Muscle of back (tissue), 11 donors: ENCODE results near the gene FAM50A. TPM values are rescaled to one million over a fixed set of nuclear protein-coding genes. Genes with fewer than 3 reads are reported as not detected.

Experiments
- DNase-seq, 3 donors: peaks; one replicate each; pipeline versions ENCODE4 v3.0.0 to v3.0.0-alpha.2; 2013
- polyA plus RNA-seq, 10 donors: library from polyadenylated mRNA; unstranded; fragments of 120-200 nt; gene quantifications; one replicate each; pipeline ENCODE4 v1.2.1, GENCODE V29; 2013; ENCODE audit not compliant: insufficient read length in 10 of 10

FAM50A gene
- polyA plus RNA-seq, 10 donors = 48.1 to 69.6 (median 57.6) TPM

DNA sequence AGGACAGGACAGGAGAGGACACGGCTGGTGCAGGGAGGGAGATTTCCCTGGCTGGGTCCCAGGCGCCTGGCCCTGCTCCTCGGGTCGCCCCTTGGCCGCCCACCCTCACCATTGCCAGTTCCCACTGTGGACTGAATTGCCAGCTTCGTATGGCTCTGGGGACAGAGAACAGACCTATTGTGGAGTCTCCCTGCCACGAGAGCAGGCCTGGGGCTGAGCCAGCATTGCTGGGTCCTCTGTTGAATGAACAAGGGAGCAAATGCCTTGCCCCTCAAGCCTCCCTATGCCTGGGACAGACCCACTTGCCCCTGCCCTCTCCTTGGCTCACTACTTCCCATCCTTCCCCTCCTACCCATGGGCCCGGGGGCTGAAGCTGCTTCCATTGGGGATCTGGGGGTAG, 18.5 kb downstream of the FAM50A start:
- no peak for DNase-seq

DNA sequence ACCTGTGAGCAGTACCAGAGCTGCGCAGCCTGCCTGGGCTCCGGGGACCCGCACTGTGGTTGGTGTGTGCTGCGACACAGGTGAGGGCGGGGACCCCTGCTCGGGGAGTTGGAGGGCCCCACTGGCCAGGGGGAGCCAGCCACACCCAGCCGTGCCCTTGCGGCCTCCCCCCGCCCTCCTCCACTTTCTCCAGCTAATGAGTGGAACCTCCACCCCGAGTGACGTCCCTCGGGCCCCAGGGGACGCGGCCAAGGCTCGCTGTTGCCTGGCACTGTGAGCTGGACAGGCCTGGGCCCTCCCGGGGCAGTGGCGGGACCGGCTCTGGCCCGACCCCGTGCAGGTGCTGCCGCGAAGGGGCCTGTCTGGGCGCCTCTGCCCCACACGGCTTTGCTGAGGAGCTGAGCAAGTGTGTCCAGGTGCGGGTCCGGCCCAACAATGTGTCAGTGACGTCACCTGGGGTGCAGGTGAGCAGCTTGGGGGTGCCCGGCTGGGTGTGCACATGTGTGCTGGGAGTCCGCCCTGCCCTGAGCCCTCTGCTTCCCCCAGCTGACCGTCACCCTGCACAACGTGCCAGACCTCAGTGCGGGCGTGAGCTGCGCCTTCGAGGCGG, 19.8 kb downstream of the FAM50A start:
- DNase-seq = no peak

DNA sequence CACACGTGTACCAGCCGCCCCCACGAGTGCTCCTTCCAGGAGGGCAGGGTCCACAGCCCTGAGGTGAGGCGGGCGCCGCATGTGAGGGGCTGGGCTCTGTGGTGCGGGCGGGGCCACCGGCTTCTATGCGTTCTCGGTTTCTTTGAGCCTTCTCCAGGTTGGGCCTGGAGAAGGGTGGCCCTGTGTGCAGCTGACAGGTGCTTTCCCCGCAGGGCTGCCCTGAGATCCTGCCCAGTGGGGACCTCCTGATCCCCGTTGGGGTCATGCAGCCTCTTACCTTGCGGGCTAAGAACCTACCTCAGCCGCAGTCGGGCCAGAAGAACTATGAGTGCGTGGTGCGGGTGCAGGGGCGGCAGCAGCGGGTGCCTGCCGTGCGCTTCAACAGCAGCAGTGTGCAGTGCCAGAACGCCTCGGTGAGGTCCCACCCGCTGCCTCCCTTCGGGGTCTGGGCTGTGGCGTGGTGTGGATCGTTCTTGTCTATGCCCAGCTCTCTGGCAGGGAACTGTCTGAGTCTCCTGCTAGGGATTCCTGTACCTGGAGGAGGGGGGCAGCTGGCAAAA, 20.9 kb downstream of the FAM50A start:
- DNase-seq = no peak

- no peak for DNase-seq
These were observed 21.7 kb downstream of the FAM50A start for GRCh38 chrX:154465601-154466000.

DNA sequence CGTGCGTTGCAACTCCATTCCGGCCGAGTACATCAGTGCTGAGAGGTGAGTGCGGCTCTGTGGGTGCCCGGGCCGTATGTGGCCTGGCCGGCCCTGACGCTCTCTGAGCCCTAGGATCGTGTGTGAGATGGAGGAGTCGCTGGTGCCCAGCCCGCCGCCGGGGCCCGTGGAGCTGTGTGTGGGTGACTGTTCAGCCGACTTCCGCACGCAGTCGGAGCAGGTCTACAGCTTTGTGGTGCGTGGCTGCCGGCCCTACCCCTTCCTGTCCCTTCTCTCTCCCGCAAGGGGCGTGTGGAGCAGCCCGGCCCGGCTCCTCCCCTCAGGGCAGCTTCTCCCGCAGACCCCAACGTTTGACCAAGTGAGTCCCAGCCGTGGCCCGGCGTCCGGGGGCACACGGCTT, 22.1 kb downstream of the FAM50A start:
- no peak for DNase-seq

DNA sequence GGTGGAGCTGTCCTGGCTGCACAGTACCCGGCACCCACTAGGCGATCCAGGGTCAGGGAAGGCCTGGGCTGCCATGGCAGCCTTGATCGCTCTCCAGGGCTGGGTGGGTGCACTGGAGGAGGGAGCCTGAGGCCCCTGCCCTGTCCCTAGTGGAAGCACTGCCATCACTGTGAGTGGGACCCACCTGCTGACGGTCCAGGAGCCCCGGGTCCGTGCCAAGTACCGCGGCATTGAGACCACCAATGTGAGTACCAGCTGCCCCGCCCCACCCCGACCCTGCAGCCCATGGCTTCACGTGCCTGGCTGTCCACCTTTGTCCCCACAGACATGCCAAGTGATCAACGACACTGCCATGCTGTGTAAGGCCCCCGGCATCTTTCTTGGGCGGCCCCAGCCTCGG, 23.0 kb downstream of the FAM50A start:
- no peak for DNase-seq

DNA sequence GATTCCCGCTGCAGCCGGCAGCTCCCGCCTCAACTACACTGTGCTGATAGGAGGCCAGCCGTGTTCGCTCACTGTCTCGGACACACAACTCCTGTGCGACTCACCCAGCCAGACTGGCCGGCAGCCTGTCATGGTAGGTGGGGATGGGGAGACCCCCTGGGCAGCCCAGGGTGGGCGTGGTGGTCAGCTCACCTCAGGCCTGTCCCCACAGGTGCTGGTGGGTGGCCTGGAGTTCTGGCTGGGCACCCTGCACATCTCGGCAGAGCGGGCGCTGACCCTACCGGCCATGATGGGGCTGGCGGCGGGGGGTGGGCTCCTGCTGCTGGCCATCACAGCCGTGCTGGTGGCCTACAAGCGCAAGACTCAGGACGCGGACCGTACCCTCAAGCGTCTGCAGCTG, 23.6 kb downstream of the FAM50A start:
- DNase-seq = no peak

DNA sequence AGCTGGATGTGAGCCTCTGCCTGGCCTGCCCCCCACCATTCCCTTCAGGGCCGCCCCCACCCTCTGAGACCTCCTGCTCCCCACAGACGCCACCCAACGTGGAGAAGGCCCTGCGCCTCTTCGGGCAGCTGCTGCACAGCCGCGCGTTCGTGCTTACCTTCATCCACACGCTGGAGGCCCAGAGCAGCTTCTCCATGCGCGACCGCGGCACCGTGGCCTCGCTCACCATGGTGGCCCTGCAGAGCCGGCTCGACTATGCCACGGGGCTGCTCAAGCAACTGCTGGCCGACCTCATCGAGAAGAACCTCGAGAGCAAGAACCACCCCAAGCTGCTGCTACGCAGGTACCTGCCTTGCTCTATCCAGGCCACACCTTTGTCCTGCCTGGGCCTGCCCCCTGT, 24.3 kb downstream of the FAM50A start:
- no peak for DNase-seq

DNA sequence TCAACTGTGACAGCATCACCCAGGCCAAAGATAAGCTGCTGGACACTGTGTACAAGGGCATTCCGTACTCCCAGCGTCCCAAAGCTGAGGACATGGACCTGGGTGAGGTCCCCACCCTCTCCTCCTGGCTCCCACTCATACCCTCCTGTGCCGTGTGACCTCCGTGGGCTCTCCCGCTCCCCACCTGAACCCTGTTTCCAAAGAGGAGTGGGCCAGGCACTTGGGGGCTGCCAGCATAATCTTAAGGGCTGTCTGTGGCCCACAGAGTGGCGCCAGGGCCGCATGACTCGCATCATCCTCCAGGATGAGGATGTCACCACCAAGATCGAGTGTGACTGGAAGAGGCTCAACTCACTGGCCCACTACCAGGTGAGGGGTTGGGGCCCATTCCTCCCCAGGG, 25.2 kb downstream of the FAM50A start:
- no peak for DNase-seq

DNA sequence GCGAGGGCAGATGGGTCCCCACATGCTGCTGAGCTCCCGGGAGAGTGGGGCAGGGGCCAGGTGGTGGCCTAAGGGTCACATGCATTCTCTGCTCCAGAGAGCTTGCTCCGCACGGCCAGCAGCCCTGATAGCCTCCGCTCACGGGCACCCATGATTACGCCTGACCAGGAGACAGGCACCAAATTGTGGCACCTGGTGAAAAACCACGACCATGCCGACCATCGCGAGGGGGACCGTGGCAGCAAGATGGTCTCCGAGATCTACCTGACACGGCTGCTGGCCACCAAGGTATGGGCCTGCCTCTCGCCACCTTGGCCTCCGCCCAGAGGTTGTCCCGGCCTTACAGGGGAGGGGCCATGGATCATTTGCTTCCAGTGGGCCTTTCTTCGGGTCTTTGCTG, 25.9 kb downstream of the FAM50A start:
- no peak for DNase-seq

GRCh38 chrX:154470434-154470833, 26.5 kb downstream of the FAM50A start:
- no peak for DNase-seq

- no peak for DNase-seq
These were observed 27.1 kb downstream of the FAM50A start for GRCh38 chrX:154470914-154471568.

DNA sequence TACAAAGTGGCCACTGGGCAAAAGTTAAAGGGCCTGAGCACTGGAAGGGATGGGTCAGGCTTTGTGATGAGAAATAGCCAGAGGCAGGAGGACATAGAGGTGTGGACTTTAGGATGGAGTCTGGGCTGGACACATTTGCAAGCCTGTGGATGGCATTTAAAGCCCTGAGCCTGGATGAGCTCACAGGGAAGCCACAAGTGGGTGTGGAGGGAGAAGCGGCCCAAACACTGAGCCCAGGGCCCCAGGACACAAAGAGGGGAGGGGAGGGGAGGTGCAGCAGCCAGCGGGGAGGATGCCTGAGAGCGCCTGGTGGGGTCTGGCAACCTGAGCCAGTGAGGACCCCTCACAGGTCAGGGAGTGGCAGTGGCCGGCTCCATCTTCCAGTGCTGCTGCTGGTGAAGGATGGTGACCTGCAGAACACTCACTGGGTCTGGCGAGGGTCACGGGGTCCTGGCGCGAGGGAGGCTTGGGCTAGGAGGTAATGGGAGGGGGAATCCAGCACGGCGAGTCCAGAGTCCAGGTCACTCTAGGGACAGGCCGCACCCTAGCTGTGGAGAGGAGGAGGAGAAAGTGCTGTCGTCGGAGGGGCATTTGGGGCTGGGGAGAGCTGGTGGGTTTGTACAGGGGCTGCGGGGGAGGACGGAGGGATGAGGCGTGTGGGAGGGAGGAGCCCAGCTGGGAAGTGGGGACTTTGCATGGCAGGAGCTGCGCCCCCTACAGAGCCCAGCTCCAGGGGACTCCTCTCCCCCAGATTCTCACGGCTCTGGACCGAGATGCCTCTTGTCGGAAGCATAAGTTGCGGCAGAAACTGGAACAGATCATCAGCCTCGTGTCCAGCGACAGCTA, 28.1 kb downstream of the FAM50A start:
- no peak for DNase-seq

- no peak for DNase-seq
These were observed 29.0 kb downstream of the FAM50A start for GRCh38 chrX:154472685-154473632.

GRCh38 chrX:154473683-154474082, 29.7 kb downstream of the FAM50A start:
- no peak for DNase-seq

DNA sequence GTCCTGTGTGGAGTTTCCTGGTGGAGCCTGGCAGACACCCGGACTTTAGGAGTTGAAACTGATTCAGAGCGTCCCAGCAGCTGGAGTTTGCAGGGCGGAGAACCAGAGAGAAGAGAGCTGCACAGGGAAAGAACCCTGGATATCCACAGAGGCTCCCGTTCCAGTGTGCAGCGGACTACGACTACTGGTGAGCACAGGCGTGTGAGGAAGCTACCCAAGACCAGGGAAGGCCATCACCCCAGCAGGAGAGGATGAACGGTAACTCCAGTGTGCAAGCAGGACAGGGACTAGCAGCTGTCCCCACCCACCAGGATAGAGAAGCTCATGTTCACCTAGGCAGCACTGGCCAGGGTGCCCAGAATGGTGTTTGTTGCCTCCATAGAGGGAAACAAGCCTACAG, 32.9 kb downstream of the FAM50A start:
- DNase-seq = peak in 1 of 3 donors; percentile 23

DNA sequence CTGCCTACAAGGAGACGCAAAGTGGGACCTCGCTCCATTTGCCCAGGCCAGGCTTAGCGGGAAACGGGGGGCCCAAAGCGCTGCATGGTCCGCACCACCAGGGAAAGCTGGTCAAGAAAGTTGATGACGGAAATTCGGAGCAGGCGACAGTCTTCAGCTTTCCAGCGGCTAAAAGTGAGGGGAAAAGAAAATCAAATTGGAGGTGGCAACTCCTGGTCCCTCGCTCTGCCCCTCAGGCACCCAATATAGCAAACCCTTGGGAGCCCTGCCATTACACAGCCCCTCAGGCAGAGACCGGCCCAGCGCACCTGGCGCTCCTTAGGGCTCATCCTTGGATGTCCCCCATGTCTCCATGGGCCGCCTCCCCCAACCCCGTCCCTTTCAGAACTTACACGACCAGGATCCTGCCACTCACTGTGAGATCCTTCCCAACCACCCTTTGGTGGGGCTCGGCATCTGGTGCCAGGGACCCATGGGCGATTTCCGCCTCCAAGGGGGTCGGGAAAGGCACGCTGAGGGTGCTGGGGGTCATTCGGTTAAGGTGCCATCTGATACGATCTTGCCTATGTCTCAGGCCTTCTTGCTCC, 34.0 kb downstream of the FAM50A start:
- no peak for DNase-seq

GRCh38 chrX:154478728-154479622, 35.0 kb downstream of the FAM50A start, which contains the start of gene LAGE3:
TSS of gene LAGE3 (minus strand) at chrX:154479281. CDS start at chrX:154478915, 366 bp downstream.
- peak; percentile 79 to 94 (median 89) for DNase-seq

- DNase-seq = no peak
These were observed 37.3 kb downstream of the FAM50A start for GRCh38 chrX:154481195-154481594.
